HepG2 (cell line): ENCODE results near the gene PROSER1.

Experiments
- CTCF ChIP-seq: sonication (generic); formaldehyde crosslinking; IDR thresholded peaks from 2 replicates; pipeline ENCODE4 v1.5.0; 2020; ENCODE audit warnings: mild to moderate bottlenecking, missing genetic modification reagents, moderate library complexity
- NFE2L2 ChIP-seq: fragments of 150-350 bp; IDR thresholded peaks from 2 replicates; pipeline ENCODE4 v1.6.1; 2014; ENCODE audit warnings: low read length
- ZFX ChIP-seq: sonication (generic); formaldehyde crosslinking; IDR thresholded peaks from 2 replicates; pipeline ENCODE4 v1.4.0; 2020; ENCODE audit warnings: mild to moderate bottlenecking, low read depth, missing genetic modification reagents, moderate library complexity
- ZNF770 ChIP-seq: sonication (generic); formaldehyde crosslinking; IDR thresholded peaks from 2 replicates; pipeline ENCODE4 v1.5.0; 2020; ENCODE audit warnings: mild to moderate bottlenecking, missing genetic modification reagents

GRCh38 chr13:39013462-39013861, 24.4 kb downstream of the PROSER1 start:
- TF ChIP-seq NFE2L2: no peak
- TF ChIP-seq ZFX (CRISPR knock-in tag): no peak
- TF ChIP-seq ZNF770 (CRISPR knock-in tag): no peak
- no peak for TF ChIP-seq CTCF
